Activated CD4-positive, CD25-positive, alpha-beta regulatory T cell treated with anti-CD3 and anti-CD28 coated beads, Interleukin-2, amount 50 U/mL, for 24 hours (primary cell): ENCODE data around the gene SLC30A2.

Source experiments
- ATAC-seq, 2 donors: fragments of 150-1000 bp; cut with Tn5 transposase; one replicate each; pipeline ENCODE4 v1.10.0; 2021; ENCODE audit warnings: mild to moderate bottlenecking in 1 of 2, moderate library complexity in 1 of 2

The SLC30A2 gene

GRCh38 chr1:26020941-26021646 lies 24.8 kb downstream of the SLC30A2 start:
- ATAC-seq = no peak

- no peak for ATAC-seq
These were observed 25.6 kb downstream of the SLC30A2 start for GRCh38 chr1:26020330-26020768.

GRCh38 chr1:26019641-26020315 lies 26.1 kb downstream of the SLC30A2 start:
- ATAC-seq = no peak

GRCh38 chr1:26017606-26018005 lies 28.3 kb downstream of the SLC30A2 start:
- ATAC-seq = no peak

- ATAC-seq = no peak
These were observed 28.9 kb downstream of the SLC30A2 start for GRCh38 chr1:26016953-26017545.

GRCh38 chr1:26016258-26016952 lies 29.5 kb downstream of the SLC30A2 start:
- ATAC-seq = no peak

GRCh38 chr1:26015358-26015757 lies 30.6 kb downstream of the SLC30A2 start:
- no peak for ATAC-seq

- ATAC-seq = no peak
These were observed 31.7 kb downstream of the SLC30A2 start for GRCh38 chr1:26014179-26014578.

- ATAC-seq = no peak
These were observed 33.1 kb downstream of the SLC30A2 start for GRCh38 chr1:26012864-26013263.

- no peak for ATAC-seq
These were observed 35.1 kb downstream of the SLC30A2 start for GRCh38 chr1:26010825-26011224.

- no peak for ATAC-seq
These were observed 36.0 kb downstream of the SLC30A2 start for GRCh38 chr1:26009796-26010447.

- ATAC-seq = no peak
These were observed 39.2 kb downstream of the SLC30A2 start for GRCh38 chr1:26006710-26007109.

GRCh38 chr1:26005434-26006105 lies 40.3 kb downstream of the SLC30A2 start:
- no peak for ATAC-seq

GRCh38 chr1:26003756-26004155 lies 42.2 kb downstream of the SLC30A2 start:
- ATAC-seq = no peak

- ATAC-seq = no peak
These were observed 42.7 kb downstream of the SLC30A2 start for GRCh38 chr1:26003262-26003661.

GRCh38 chr1:25999041-25999800 lies 46.7 kb downstream of the SLC30A2 start:
- ATAC-seq = no peak

GRCh38 chr1:25997828-25998761 lies 47.8 kb downstream of the SLC30A2 start, which contains the start of gene PAFAH2:
PAFAH2 (minus strand) TSS chr1:25998063; CDS start chr1:25990816, 7,247 bp downstream.
- ATAC-seq = peak; percentile 99

GRCh38 chr1:25996966-25997827 lies 48.7 kb downstream of the SLC30A2 start:
- ATAC-seq = no peak
